Measurements from ENCODE around the gene TMPRSS9. TPM values are rescaled to one million over a fixed set of nuclear protein-coding genes. Genes with fewer than 3 reads are reported as not detected.

Gene TMPRSS9
- total and polyA plus RNA-seq, 2 of the 13 experiments (the other 11 are each of a cell fraction or from before 2014, with no cell fraction given), result 2.5 to 5.2 TPM

DNA sequence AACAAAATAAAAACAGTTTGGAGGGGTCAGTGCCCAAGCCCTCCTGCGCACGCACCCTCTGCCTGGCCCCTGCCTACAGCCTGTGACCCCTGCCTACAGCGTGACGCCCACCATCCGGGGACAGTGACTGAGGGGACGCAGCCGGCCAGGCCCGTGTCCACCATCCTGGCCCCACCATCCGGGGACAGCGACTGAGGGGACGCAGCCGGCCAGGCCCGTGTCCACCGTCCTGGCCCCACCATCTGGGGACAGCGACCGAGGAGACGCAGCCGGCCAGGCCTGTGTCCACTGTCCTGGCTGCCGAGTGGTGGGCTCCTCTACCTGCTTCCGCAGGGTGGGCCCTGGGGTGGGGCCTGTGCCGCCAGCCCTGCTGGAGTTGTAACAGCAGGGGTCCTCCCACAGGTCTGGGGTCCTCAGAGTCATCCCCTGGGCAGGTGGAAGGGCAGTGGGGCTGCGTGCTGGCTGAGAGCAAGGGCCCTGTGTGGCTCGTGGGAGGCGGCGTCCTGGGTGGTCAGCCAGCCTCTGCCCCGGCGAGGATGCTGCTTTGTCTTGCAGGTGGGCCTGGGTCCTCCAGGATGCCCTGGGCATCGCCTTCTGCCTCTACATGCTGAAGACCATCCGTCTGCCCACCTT, 17.3 kb upstream of the TMPRSS9 start:
- ChIA-PET CTCF (ENCODE audit: low intra/inter-chr PET ratio, low total read pairs) (no interaction called here), POLR2A (no interaction called here)
- TF ChIP-seq ZNF432 (CRISPR knock-in tag; IDR thresholded peaks at IDR 0.05; ENCODE audit: borderline replicate concordance) (no peak), AGO2 (optimal IDR thresholded peaks at IDR 0.05; ENCODE audit: low read depth, low read length) (peak; percentile 19)
- Histone ChIP-seq H4K20me1 (ENCODE audit: insufficient read depth, low read length) (no peaks in the 10 kb centered on the region), H3K4me2 (ENCODE audit: low read depth, low read length) (no peak overlapping the region), H3K4me3 (replicated peaks in 1 of 3; ENCODE audit: insufficient read depth in 1 of 3, low read depth in 2 of 3, low read length in 3 of 3) (no peak overlapping the region), H3K79me2 (ENCODE audit: insufficient read depth, low read length) (no peaks in the 10 kb centered on the region), H3K36me3 (replicated peaks in 1 of 2; ENCODE audit: control insufficient read depth in 1 of 2, insufficient read depth in 2 of 2, low read length in 2 of 2) (no peaks in the 10 kb centered on the region; a peak in 2 of 5 replicates), H3K4me1 (ENCODE audit: insufficient read depth, low read length) (peaks cover 9% of the 10 kb centered on the region), H3K9me3 (ENCODE audit: low read length) (no peaks in the 10 kb centered on the region), H3K27me3 (ENCODE audit: control insufficient read depth in 1 of 2, insufficient read depth in 2 of 2, low read length in 2 of 2) (no peaks in the 10 kb centered on the region), H3K27ac (ENCODE audit: extremely low read length, insufficient read depth, low read length) (no peak overlapping the region), H3K9ac (ENCODE audit: insufficient read depth, low read depth, low read length) (no peak overlapping the region), H2AFZ (ENCODE audit: low read length) (no peak overlapping the region)
- ATAC-seq (no peak), FAIRE-seq (no peak), DNase-seq (ENCODE audit: low spot score) (no peak)
- BruUV-seq (replicated peaks), result no TSS peak
- WGBS (ENCODE audit: low lambda C conversion rate), result 96% methylated on average over 12 of the region's 29 CpGs
- in situ Hi-C loops (cut with HindIII; ENCODE audit: extremely low pct_ligation_motif_present, low pct_unique_long_range_greater_than_20kb) (no loop called here), intact Hi-C loops (cut with micrococcal nuclease; ENCODE audit: unreplicated experiment) (no loop called here)

DNA sequence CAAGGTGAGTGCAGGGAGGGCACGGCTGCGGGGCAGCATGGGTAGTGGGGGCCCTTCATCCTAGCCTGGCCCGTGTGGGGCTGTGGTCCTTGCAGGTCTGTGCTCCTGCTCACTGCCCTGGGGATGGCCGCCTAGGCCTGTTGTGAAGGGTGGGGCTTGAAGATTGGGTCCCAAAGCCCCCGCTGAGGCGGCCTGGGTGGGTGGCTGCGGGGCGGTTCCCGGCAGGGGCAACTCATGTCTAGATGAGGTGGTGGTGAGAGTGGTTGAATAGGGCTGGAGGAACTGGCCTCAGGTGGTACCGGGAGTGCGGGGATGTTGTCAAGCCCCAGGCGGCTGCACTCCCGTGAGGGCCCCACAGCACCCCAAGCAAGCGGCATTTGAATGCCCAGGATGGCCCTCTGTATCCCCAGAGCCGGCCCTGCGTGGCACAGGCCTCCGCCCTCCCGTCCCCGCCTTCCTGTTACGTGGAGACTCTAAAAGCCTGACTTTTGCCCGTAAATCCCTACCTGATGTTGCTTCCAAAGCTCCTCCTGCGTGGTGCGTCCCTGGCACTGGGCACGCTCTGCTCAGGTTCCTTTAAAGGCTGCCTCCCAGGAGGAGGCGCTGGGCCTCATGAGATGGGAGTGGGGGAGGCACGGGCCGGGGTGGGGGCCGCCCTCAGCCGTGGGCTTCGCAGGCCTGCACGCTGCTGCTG, 16.6 kb upstream of the TMPRSS9 start:
- TF ChIP-seq TBX2 (CRISPR knock-in tag; IDR thresholded peaks at IDR 0.05; ENCODE audit: borderline replicate concordance) (no peak), EP300 (IDR thresholded peaks at IDR 0.05; ENCODE audit: low read depth in 2 of 2, low read length in 2 of 2) (no peak), EP300 (CRISPR knock-in tag; IDR thresholded peaks at IDR 0.05; ENCODE audit: borderline replicate concordance) (no peak), RARA (CRISPR knock-in tag; IDR thresholded peaks at IDR 0.05) (no peak), ZNF274 (CRISPR knock-in tag; IDR thresholded peaks at IDR 0.05) (no peak), IRF2 (CRISPR knock-in tag; IDR thresholded peaks at IDR 0.05) (no peak), ZNF615 (CRISPR knock-in tag; IDR thresholded peaks at IDR 0.05; ENCODE audit: borderline replicate concordance) (no peak), RORA (CRISPR knock-in tag; IDR thresholded peaks at IDR 0.05) (no peak), ZFP36L2 (CRISPR knock-in tag; IDR thresholded peaks at IDR 0.05) (no peak), HNRNPL (IDR thresholded peaks at IDR 0.05; ENCODE audit: low read depth, low read length) (no peak), SPEN (CRISPR knock-in tag; IDR thresholded peaks at IDR 0.05; ENCODE audit: low read depth) (no peak)
- TF ChIP-seq, protein P1, sequence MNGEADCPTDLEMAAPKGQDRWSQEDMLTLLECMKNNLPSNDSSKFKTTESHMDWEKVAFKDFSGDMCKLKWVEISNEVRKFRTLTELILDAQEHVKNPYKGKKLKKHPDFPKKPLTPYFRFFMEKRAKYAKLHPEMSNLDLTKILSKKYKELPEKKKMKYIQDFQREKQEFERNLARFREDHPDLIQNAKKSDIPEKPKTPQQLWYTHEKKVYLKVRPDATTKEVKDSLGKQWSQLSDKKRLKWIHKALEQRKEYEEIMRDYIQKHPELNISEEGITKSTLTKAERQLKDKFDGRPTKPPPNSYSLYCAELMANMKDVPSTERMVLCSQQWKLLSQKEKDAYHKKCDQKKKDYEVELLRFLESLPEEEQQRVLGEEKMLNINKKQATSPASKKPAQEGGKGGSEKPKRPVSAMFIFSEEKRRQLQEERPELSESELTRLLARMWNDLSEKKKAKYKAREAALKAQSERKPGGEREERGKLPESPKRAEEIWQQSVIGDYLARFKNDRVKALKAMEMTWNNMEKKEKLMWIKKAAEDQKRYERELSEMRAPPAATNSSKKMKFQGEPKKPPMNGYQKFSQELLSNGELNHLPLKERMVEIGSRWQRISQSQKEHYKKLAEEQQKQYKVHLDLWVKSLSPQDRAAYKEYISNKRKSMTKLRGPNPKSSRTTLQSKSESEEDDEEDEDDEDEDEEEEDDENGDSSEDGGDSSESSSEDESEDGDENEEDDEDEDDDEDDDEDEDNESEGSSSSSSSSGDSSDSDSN (CRISPR knock-in tag; IDR thresholded peaks at IDR 0.05), result no peak
- no peak overlapping the region for H2AFZ ChIP-seq (ENCODE audit: low read length)
- CTCF ChIA-PET (ENCODE audit: low intra/inter-chr PET ratio, low total read pairs), result no interaction called here
- no peaks in the 10 kb centered on the region for H4K20me1 ChIP-seq (ENCODE audit: insufficient read depth, low read length)
- H3K27ac ChIP-seq (ENCODE audit: extremely low read length, insufficient read depth, low read length), result no peak overlapping the region
- no TSS peak for BruUV-seq (replicated peaks)
- intact Hi-C loops (cut with micrococcal nuclease; ENCODE audit: unreplicated experiment), result no loop called here
- in situ Hi-C loops (cut with HindIII; ENCODE audit: extremely low pct_ligation_motif_present, low pct_unique_long_range_greater_than_20kb), result no loop called here
- H3K36me3 ChIP-seq (replicated peaks in 1 of 2; ENCODE audit: control insufficient read depth in 1 of 2, insufficient read depth in 2 of 2, low read length in 2 of 2), result no peaks in the 10 kb centered on the region; a peak in 2 of 5 replicates
- POLR2A ChIA-PET, result no interaction called here
- H3K9me3 ChIP-seq (ENCODE audit: low read length), result no peaks in the 10 kb centered on the region
- peaks cover 9% of the 10 kb centered on the region for H3K4me1 ChIP-seq (ENCODE audit: insufficient read depth, low read length)
- DNase-seq (ENCODE audit: low spot score), result no peak
- no peak overlapping the region for H3K4me3 ChIP-seq (replicated peaks in 1 of 3; ENCODE audit: insufficient read depth in 1 of 3, low read depth in 2 of 3, low read length in 3 of 3)
- WGBS (ENCODE audit: low lambda C conversion rate), result 94% methylated on average over 12 of the region's 31 CpGs
- H3K9ac ChIP-seq (ENCODE audit: insufficient read depth, low read depth, low read length), result no peak overlapping the region
- no peak overlapping the region for H3K4me2 ChIP-seq (ENCODE audit: low read depth, low read length)
- H3K79me2 ChIP-seq (ENCODE audit: insufficient read depth, low read length), result no peaks in the 10 kb centered on the region
- H3K27me3 ChIP-seq (ENCODE audit: control insufficient read depth in 1 of 2, insufficient read depth in 2 of 2, low read length in 2 of 2), result no peaks in the 10 kb centered on the region
- FAIRE-seq, result no peak
- ATAC-seq, result no peak
